ENCODE data around the gene SCGB3A2.

The SCGB3A2 gene, protein sequence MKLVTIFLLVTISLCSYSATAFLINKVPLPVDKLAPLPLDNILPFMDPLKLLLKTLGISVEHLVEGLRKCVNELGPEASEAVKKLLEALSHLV

DNA sequence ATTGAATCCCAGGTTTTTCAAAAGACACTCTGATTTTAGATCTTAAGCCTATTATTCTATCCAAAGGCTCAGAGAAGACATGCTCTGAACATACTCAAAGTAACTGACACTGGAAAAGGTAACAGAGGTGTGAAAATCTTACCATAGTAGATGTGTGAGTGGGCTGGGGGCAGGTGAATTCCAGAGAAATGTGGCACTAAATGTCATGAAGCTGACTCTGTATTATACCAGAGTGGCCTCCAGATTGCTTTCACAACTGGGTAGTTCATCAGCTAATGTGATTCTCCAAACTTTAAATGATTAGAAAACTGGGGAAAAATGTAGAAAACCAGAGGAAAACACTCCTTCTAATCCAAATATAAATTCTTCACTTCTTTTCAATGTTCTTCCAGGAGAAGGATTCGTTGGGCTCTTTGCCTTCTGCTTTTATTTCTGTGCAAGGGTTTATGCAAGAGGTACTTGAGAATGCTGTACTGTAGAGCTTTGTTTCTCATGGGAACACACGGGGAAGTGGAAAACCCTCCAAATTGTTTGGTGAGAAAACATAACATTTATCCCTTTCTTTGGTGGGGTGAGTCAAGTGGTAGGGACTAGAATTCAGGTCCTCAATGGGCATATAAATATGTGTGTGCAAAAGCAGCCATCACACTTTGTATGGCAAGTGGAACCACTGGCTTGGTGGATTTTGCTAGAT lies at the start of gene SCGB3A2:
Gene SCGB3A2, plus strand, starts transcription at position 646 of the 694 bp plus-strand sequence. CDS start 93 bp downstream, outside the sequence.
- no peak for DNase-seq

DNA sequence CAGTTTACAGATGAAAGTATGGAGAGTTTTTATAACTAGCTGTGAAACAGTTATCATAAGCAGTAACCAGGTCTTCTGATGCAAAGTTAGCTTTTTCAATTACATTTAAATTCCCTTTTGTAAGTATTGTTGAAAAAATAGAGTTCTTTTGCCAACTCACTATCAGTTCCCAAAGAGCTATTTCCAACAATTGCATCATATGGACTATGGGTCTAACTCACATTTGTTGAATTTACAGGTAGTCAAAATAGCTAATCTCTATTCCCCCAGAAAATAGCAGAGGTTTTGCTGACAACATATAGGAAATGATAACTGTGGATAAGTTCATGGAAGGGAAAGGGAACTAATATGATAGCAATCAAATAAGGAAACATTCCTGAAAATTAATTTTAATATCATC lies 48.5 kb upstream of the SCGB3A2 start:
- no peak for DNase-seq

DNA sequence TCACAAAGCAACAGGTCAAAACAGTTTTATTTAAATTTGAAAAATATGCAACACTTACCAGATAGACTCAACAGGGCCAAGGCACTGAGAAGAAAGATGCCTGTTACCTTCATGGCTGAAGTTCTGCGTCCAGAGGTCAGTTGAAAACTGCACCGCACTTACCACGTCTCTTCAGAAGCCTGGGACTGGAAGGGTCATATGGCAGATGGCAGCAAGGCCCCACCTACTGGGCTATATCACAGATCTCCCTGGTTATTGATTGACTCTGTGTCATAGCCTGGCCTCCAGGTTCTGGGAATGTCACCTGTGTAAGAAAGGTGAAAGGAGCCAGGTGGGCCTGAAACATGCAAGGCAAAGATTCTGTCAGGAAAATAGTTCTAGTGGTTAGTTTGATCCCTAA lies 47.0 kb upstream of the SCGB3A2 start, which contains the start of gene SPINK1:
Gene SPINK1, minus strand, starts transcription at position 207 of the 400 bp plus-strand sequence. Its CDS starts 94 bp downstream, at position 113.
- DNase-seq = no peak

DNA sequence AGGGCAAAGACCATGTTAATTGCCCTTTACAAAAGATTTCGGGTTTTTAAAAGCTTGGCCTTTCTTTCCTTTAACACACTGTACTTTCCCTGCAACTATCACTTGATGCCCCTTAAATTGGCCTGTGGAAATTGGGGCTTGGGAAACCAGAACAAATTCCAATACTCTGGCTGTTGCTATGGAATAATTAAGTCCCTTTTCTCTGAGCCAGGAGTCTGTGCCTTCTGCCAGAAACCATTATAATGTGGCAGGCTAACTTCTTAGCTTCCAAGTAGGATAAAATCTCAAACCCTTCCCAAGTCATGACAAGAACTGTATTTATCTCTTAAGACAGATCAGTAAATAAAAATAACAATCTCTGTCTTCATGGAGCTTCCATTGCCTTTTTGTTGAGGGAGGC lies 46.0 kb upstream of the SCGB3A2 start:
- no peak for DNase-seq

DNA sequence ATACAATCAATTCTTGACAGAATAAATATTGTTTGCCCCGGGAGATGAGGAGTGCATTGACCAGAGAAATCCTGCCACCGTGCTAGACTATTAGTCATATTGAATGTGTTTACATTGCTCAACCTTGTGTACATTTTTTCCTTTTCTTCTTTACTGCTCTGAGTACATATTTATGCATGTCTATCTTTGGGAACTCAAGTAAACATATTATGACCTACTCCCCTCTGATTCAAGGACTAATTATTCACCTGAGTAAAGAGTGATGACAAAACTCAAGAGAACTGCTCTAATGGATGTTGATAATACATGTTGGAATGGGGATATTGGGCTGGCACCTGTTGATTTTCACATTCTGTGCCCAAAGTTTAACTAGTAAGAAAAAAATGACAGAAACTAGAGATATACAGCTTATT lies 43.1 kb upstream of the SCGB3A2 start:
- no peak for DNase-seq

DNA sequence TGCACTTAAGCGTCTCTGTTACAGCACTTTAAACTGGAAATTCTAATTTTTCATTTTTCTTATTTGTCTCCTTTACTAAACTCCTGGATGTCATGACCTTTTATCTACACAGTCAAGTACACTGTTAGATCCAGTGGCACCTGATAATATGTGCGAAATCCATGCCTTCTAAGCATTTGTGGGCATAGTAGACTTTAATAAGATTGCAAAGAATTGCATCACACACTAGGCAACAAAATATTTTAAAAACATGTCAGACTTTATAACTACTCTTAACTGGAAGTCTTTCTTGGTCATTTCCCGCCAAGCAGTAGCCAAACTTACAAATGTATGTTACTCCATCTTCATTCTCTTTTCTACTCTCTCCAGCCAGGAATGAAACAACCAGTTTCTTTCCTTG lies 42.1 kb upstream of the SCGB3A2 start:
- no peak for DNase-seq

DNA sequence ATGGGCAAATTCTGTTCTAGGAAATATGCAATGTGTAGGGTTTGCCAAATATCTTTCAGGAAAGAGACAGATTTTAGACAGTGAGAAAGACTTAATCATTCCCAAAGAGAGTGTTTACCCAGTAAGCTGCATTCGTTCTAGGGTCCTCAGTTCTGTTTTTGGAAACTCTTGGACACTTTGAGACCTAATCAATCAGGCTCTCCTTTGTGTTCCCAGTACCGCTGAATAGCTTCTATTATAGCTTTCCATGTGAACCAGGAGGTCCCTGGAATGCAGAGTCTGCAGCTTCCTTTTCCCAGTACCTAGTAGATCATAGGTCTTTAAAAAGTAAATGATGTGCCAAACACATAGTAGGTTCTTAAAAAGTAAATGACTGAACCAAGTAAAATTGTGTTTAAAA lies 35.6 kb upstream of the SCGB3A2 start:
- DNase-seq = no peak

DNA sequence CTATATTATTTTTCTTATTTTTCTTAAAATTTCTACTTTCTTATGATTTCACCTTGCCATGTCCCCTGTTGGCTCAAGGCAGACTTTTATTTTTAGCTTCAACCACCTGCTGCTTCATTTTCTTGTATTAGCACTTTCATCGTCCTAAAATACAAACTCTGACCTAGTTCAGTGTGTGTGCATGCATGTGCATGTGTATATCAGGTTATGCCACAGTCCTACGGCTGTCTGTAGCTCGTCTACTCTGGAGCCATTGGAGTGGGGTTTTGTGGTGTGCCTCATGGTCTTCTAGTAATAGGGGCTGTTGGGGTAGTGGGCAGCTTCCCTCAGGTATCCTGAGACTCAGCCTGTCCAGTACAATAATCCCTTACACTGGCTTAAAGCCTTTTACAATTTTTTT lies 33.7 kb upstream of the SCGB3A2 start:
- DNase-seq = no peak

DNA sequence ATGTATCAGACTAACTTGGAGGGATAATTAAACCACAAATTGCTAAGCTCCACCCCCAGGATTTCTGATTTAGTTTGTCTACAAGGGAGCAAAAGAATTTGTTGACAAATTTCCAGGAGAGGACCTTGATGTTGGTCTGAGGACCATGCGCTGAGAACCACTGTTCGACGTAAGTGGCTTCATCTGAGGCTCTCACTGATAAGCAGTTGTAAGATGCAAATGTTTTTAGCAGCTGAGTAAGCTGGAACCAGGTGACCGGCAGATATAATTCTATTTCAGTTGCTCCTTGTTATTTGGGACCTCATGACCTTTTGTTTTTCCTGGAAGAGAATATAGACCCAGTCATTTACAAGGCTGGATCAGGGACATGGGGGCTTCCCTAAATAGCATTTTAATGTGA lies 32.9 kb upstream of the SCGB3A2 start:
- no peak for DNase-seq

DNA sequence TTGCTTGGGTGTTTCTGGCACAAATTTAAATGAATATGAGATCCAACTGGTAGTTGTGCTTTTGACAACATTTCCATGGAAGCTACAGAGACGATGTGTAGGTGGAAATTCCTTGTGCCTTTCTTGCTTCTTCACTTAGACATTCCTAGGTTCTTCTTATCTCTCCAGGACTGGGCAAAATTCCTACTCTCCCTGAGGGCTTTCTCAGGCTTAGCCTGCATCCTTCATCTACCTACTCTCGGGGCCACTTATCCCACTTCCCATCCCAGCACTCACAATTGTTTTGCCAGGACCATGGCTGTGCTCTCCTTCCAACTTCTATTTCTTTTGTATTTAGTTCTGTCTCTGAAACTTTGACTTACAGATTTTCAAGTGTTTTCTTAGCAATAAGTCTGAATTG lies 29.3 kb upstream of the SCGB3A2 start:
- DNase-seq = no peak

DNA sequence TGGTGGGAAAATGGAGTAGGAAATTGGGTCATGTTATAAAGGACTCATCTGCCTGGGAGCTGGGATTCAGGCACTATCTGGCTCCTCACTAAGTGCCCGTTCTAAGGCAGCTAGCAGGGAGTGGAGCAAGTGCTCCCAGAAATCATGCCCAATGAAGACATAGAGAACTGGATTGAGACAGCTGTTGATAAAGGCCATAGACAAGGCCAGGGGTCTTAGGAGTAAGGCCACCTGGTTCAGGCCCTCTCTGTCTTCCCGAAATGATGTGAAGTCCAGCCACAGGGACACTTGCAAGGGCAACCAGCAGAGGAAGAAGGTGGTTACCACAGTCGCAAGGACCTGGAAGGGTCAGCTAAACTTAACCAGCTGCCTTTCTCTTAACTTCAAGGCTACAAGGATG lies 26.9 kb upstream of the SCGB3A2 start:
- no peak for DNase-seq

DNA sequence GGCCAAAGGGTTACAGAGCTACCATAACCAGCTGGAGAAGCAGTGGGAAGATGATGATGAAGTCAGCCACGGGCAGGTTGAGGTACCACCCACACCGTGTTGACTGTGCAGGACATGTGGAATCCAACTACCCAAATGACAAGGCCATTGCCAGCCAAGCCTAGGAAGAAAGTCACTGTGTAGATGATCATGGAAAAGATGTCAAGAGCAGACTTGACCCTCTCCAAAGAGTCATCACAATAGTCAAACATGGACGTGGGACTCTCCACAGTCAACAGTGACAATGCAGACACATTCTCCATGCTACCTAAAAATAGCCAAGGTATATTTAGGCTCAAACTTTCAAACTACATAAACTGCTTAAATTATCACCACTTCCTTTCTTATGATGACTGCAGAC lies 26.1 kb upstream of the SCGB3A2 start:
- DNase-seq = no peak

DNA sequence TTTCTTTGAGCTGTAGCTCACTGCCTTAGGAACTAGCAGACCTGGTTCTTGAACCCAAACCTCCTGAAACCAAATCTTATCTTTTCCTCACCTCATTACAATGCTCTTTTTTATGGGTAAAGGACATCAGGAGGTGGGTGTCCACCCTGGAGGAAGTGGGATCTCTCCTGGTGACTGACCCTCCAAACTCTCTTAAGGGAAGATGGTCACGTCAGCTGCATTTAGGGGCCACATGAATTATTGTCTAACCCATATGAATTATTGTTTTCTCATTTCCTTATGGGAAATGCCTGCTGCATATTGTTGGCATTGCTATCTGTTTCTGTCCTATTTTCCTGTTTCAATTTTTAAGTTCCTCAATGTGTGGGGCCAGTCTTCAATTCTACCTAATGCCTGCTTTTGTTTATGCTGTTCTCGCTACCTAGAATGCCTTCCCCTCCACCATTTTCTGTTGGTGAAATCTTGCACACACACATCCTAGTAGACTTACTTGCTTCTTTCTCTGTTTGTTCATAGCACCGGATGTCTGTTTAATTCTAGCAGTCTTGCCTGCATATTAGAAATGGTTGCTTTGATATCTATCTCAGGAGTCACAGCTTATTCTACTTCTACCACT lies 25.0 kb upstream of the SCGB3A2 start:
- no peak for DNase-seq

DNA sequence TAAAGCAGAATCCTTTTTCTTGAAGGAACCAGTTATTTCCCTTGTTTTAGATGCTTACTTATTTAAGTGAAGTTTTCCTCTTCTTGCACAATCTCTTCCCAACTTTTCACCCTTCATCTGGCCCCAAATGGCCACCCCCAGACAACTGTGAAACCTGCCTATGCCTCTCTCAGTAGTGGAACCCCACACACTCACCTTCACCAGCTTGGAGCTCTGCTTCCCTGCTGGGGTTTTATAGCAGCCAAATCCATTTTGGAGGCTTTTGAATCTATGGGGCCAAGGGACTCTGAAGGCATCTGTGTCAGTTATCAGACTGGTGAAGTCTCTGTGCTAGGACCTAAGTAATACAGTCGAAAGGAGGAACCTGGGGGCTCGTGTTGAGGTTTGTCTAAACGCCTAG lies 24.2 kb upstream of the SCGB3A2 start:
- DNase-seq = peak; percentile 31

DNA sequence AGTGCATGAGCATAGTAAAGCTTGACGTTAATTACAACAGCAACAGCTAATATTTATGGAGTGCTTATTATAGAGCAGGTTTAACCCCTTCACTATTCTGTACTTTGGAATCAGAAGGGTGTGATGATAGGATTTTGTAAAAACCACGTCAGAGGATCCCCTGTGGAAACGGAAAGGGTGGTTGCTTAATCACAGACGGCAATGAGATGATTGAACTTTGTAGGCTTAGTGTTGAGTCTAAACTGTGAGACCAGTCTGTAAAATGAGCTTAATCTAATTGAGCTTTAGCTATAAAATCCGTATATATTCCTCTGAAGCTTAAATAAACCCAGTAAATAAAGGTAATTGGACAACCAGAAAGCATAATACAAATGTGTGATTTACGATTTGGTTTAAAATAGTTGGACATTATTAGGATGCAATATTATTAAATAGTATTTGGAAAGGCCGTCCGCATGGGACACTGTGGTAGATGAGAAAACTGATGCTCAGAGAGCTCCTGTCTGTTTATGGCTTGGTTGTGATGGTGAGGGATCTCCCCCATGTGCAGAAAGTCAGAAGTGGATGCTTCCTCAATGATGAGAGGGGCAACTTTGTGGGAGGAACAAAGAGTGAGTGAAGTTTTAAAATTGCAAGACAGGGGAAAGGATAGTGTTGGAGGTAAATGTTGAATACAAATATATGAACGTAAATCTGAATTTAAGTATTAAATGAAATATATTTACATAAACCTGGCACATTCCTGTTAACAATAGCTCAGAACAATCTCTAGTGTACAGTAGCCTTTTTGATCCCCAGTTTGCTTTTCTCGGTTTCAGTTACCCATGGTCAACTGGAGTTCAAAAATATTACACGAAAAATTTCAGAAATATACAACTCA lies 23.4 kb upstream of the SCGB3A2 start:
- DNase-seq = peak; percentile 46

DNA sequence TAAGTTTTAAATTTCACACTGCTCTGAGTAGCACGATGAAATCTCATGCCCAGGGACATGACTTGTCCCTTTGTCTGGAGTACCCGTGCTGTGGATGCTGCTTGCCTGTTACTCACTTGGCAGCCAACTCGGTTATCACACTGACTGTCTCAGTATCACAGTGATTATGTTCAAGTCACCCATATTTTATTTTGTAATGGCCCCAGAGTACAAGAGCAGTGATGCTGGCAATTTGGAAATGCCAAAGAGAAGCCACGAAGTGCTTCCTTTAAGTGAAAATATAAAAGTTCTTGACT lies 22.8 kb upstream of the SCGB3A2 start:
- no peak for DNase-seq

DNA sequence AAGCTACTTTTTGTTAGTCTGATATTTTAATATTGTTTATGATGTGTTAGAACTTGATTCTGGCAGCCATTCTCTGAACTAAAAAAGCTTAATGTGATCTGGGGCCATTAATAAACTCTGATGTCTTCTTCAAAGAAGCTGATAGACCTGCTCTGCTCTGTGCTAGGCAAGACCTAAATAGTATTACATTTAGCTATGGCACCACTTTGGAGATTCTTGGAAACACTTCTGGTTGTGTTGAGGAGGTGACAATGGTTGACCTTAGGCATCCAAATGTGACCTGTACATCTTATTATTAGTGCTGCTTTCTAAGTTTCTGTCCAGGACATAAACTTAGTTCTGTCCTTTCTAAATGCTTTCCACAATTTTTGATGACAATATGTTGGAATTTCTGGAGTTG lies 21.7 kb upstream of the SCGB3A2 start:
- DNase-seq = no peak

DNA sequence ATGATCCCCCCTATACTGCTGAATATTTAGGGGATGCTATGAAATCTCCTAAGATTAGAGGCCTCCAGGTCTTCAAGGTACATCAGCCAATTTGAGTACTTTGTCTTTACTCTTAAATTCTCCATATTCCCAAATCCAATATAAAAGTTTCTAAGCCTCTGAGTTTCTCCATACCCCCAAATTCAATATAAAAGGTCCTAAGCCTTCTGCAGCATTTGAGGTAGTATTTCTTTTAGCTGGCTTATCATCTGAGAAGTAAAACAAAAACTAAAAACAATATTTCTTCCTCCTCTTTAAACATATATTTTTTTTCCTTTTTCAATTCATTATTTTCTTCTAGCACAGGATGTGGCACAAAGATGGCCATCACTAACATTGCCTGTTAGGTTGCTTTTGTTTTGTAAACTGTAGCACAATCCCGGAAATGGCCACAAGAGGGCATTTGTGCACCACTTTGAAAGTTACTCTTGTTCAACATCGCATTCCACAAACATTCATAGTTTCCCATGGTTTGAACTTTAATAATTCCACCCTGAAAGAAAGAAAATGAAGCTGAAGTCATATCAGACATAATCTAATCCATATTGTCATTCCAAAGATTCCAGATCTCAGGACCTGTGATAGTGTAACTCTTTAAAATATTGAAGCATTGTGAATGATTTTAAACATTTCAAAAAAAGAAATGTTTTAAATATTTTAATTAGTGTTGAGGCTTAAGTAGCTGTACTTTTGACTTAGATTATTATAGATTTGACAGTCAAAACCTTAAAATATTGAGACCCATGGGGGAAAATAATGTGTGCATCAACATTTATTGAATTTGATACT lies 21.0 kb upstream of the SCGB3A2 start:
- DNase-seq = peak; percentile 71

DNA sequence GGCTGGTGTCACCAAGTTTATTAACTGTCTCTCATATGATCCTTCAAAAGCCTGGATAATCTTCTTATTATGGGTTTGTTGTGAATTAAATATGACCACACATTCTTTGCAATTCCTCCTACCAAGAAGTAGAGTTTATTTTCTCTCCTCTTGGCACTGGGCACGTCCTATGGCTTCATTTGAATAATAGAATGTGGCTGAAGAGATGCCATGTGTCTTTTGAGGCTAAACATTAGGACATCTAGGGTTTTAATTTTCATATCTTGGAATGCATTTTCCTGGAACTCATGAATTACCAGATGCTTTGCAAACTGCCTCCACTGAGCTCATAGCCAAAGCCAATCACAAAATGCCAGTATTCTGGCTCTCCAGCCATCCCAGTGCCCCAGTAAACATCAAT lies 19.9 kb upstream of the SCGB3A2 start:
- DNase-seq = no peak

DNA sequence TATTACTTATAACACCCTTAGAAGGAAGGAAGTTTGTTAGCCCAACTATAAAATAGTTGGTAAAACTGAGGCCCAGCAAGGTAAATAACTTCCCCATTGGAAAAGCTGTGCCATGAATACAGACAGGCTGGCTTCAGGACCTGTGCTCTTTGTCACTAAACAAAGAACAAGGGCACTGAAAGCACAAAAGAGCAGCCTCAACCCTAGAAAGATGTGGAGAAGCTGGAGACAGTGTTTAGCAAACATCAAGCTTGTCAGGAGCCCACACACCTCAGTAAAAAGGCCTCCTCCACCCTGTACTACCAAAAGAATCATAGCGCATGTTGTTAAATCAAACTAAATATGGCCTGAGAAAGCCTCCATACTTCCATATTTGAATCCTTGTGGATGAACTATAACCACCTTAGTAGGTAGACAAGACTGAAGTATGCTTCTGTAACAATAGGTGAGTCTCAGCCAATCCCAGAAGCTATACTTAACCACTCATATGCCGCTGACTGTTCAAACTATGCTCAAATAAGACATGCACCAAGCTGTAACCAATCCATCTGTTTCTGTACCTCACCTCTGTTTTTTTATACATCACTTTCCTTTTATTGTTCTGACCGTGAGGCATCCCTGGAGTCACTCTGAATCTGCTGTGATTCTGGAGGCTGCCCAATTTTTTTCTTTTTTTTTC lies 18.4 kb upstream of the SCGB3A2 start:
- no peak for DNase-seq

DNA sequence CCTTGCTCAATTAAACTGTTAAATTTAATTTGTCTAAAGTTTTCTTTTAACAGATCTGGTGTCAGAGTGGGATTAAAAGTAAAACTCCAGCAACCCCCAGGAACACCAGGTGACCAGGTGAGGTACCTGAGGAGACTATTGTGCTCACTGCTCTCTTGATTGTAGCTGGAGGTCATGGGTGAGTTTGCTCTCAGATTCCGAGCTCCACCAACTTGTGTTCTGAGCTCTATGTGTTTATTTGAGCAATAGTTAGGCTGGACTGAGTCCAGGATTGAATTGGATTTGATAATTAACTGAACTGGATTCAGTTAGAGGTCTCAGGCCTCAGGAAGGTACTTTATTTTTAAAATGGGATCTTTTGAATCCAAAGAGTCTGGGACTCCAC lies 17.9 kb upstream of the SCGB3A2 start:
- no peak for DNase-seq

DNA sequence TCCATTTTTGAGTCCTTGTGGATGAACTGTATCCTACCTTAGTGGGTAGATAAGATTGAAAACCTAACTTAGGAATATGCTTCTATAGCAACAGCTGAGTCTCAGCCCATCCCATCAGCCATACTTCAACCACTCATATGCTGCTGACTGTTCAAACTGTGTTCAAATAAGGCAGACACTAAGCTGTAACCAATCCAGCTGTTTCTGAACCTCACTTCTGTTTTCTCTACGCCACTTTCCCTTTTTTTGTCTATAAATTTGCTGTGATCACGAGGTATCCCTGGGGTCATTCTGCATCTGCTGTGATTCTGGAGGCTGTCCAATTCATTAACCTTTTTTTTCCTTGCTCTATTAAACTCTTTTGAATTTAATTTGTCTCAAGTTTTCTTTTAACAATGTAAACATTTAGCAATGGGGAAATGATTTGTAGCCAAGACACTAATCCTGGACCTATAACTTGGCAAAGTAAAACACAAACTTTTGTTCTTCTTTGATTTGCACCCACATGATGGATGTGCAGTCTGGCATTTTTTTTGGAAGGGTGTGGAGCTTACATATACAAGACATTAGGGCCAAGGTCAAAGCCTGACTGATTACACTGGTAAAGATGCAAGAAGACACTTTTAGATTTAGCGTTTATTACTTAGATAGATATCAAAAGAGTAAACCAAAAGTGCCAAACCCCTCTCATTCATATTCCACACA lies 14.9 kb upstream of the SCGB3A2 start:
- DNase-seq = no peak

Measured in NCI-H82 (cell line).